GM20431 (cell line): ENCODE data around the gene FBXL4.

Source experiments
- in situ Hi-C: fragments of 300-500 bp; cut with MseI, MboI; formaldehyde crosslinking; loops from one replicate; pipeline ENCODE4 v1.15.0; 2020; ENCODE audit warnings: low sequenced_read_pairs; ENCODE audit not compliant: unreplicated experiment

FBXL4 gene

GRCh38 chr6:98894810-98895209 is 52.9 kb downstream of the FBXL4 start:
- in situ Hi-C loops: no loop called here

GRCh38 chr6:98887650-98888049 is 60.1 kb downstream of the FBXL4 start:
- in situ Hi-C loops: no loop called here

- in situ Hi-C loops: no loop called here
Measured at GRCh38 chr6:98885330-98885729, 62.4 kb downstream of the FBXL4 start.

GRCh38 chr6:98880486-98880885 is 67.3 kb downstream of the FBXL4 start:
- in situ Hi-C loops: no loop called here

- in situ Hi-C loops: no loop called here
Measured at GRCh38 chr6:98877250-98877649, 70.5 kb downstream of the FBXL4 start.

- in situ Hi-C loops: no loop called here
Measured at GRCh38 chr6:98875375-98875774, 72.4 kb downstream of the FBXL4 start.

- in situ Hi-C loops: no loop called here
Measured at GRCh38 chr6:98871821-98872220, 75.9 kb downstream of the FBXL4 start.

GRCh38 chr6:98871057-98871456 is 76.7 kb downstream of the FBXL4 start:
- in situ Hi-C loops: no loop called here

- in situ Hi-C loops: no loop called here
Measured at GRCh38 chr6:98864497-98864896, 83.2 kb downstream of the FBXL4 start.

GRCh38 chr6:98848539-98849242 is 99.1 kb downstream of the FBXL4 start:
- in situ Hi-C loops: no loop called here

GRCh38 chr6:98847779-98848538 is 99.8 kb downstream of the FBXL4 start:
- in situ Hi-C loops: no loop called here

- in situ Hi-C loops: no loop called here
Measured at GRCh38 chr6:98847416-98847778, 100.3 kb downstream of the FBXL4 start.

- in situ Hi-C loops: no loop called here
Measured at GRCh38 chr6:98846021-98846380, 101.7 kb downstream of the FBXL4 start.

- in situ Hi-C loops: no loop called here
Measured at GRCh38 chr6:98845211-98846020, 102.3 kb downstream of the FBXL4 start.

- in situ Hi-C loops: no loop called here
Measured at GRCh38 chr6:98844244-98845210, 103.2 kb downstream of the FBXL4 start.

- in situ Hi-C loops: no loop called here
Measured at GRCh38 chr6:98843271-98844243, 104.2 kb downstream of the FBXL4 start.

GRCh38 chr6:98842342-98843180 is 105.2 kb downstream of the FBXL4 start:
- in situ Hi-C loops: no loop called here
